ENCODE results near the gene GAB4. TPM values are rescaled to one million over a fixed set of nuclear protein-coding genes. Genes with fewer than 3 reads are reported as not detected.

The GAB4 gene
- total and polyA plus RNA-seq, 8 donors = not detected

DNA sequence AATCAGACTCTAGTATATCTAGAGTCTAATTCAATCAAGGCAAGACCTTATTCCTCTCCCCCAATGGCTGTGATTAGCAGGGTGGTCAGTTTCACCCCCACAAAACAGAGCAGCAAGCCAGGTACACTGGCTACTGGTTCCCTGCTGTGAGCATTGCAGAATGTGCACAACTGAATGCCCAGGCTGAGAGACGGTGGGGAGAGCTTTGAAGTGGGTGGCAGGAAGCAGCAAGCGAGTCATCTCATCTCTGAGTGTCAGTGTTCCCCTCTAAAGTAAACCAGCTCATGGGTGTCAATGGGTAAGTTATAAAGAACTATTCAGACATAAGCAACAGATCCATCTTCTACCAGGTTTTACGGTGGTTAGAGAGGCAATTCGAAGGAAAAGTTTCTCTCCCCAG is 37.6 kb downstream of the GAB4 start:
- no peaks in the 10 kb centered on the region for H3K4me1 ChIP-seq
- no peaks in the 10 kb centered on the region for H3K9me3 ChIP-seq
- no peak overlapping the region for H3K4me3 ChIP-seq
- H3K27me3 ChIP-seq = peaks cover 0 to 31% (median 7%) of the 10 kb centered on the region in 3 donors
- intact Hi-C loops (cut with DNase I; ENCODE audit: low total_unique reads) = no loop called here
- TF ChIP-seq POLR2AphosphoS5 (IDR thresholded peaks at IDR 0.05) (no peak), EP300 (IDR thresholded peaks at IDR 0.05) (no peak), POLR2A (IDR thresholded peaks at IDR 0.05) (no peak)
- TF ChIP-seq, protein P1, sequence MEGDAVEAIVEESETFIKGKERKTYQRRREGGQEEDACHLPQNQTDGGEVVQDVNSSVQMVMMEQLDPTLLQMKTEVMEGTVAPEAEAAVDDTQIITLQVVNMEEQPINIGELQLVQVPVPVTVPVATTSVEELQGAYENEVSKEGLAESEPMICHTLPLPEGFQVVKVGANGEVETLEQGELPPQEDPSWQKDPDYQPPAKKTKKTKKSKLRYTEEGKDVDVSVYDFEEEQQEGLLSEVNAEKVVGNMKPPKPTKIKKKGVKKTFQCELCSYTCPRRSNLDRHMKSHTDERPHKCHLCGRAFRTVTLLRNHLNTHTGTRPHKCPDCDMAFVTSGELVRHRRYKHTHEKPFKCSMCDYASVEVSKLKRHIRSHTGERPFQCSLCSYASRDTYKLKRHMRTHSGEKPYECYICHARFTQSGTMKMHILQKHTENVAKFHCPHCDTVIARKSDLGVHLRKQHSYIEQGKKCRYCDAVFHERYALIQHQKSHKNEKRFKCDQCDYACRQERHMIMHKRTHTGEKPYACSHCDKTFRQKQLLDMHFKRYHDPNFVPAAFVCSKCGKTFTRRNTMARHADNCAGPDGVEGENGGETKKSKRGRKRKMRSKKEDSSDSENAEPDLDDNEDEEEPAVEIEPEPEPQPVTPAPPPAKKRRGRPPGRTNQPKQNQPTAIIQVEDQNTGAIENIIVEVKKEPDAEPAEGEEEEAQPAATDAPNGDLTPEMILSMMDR (IDR thresholded peaks at IDR 0.05) = no peak
- DNase-seq = no peak
- 58 to 70% (median 61%) methylated on average over 4 of the region's 4 CpGs for WGBS, 5 donors
- H3K36me3 ChIP-seq = no peaks in the 10 kb centered on the region
- no peak overlapping the region for H3K27ac ChIP-seq

DNA sequence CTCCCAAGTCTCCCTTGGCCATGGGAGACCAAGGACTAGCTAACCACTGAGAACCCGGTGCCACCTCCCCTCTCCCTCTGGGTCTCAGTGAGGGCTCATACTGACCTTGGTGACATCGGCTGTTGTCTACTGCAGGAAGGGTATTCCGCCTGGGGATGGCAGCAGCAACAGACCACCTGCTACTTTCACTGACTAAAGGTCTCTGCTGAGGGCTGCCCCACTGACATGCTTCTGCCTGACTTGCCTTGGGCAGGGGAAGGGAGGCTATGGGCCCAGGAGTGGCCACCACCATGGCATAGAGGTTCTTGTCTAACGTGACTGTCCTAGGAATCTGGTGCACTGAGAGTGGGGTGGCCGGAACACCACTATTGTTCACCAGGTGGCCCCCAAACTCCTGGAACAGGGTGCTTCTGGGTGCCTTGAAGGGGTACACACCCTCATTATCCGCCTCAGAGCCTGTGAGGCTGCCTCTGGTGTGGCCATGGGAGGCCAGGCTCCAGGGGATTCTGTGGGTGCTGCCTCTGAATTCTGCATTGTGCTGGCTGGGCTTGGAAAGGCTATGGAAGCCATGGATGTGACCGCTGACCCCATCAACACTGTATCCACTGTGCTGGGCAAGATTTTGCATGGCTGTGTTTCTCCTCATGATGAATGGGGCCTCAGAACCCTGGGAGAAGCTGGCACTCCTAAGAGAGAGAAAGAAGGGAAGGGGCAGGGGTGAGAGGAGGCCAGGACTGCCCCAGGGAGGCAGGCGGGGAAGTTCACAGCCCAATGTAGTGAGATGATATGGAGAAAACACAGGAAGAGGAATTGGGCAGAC is 38.3 kb downstream of the GAB4 start:
- no peak overlapping the region for H3K4me3 ChIP-seq
- H3K4me1 ChIP-seq = no peaks in the 10 kb centered on the region
- DNase-seq = peak; percentile 13 to 14
- intact Hi-C loops (cut with DNase I; ENCODE audit: low total_unique reads) = no loop called here
- no peak overlapping the region for H3K27ac ChIP-seq
- TF ChIP-seq EP300 (IDR thresholded peaks at IDR 0.05) = no peak
- TF ChIP-seq POLR2A (IDR thresholded peaks at IDR 0.05) = no peak
- no peak for TF ChIP-seq POLR2AphosphoS5 (IDR thresholded peaks at IDR 0.05)
- TF ChIP-seq, protein P1 (IDR thresholded peaks at IDR 0.05) = no peak
- 66 to 84% (median 81%) methylated on average over 5 to 8 of the region's 8 CpGs for WGBS, 5 donors
- peaks cover 0 to 27% (median 7%) of the 10 kb centered on the region in 3 donors for H3K27me3 ChIP-seq
- no peaks in the 10 kb centered on the region for H3K36me3 ChIP-seq
- H3K9me3 ChIP-seq = no peaks in the 10 kb centered on the region

DNA sequence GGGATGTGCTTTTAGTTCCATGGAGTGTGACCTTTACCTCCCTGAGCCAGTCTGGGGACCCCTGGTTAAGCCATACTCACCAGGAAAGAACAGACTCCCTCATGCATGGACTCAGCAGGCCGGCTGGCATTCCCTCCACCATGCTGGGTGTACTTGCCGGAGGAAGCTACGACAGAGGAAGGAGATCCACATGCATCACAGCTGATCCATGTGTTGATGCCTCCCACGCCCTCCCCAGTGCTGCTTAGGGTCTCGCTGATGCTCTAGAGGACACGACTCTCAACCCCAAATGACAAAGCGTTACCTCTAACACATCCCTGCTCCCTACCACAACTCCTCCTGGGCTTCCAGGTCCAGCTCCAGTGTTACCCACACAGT is 39.8 kb downstream of the GAB4 start:
- DNase-seq = no peak
- intact Hi-C loops (cut with DNase I; ENCODE audit: low total_unique reads) = no loop called here
- Histone ChIP-seq H3K36me3 (no peaks in the 10 kb centered on the region), H3K4me1 (no peaks in the 10 kb centered on the region), H3K27ac (no peak overlapping the region), H3K27me3 (peaks cover 0 to 16% (median 3%) of the 10 kb centered on the region in 3 donors), H3K4me3 (no peak overlapping the region), H3K9me3 (no peaks in the 10 kb centered on the region)
- WGBS, 5 donors = 77 to 92% (median 84%) methylated on average over 7 of the region's 7 CpGs
- TF ChIP-seq POLR2AphosphoS5 (IDR thresholded peaks at IDR 0.05) = no peak
- TF ChIP-seq, protein P1 (IDR thresholded peaks at IDR 0.05) = no peak
- no peak for TF ChIP-seq EP300 (IDR thresholded peaks at IDR 0.05)
- no peak for TF ChIP-seq POLR2A (IDR thresholded peaks at IDR 0.05)

DNA sequence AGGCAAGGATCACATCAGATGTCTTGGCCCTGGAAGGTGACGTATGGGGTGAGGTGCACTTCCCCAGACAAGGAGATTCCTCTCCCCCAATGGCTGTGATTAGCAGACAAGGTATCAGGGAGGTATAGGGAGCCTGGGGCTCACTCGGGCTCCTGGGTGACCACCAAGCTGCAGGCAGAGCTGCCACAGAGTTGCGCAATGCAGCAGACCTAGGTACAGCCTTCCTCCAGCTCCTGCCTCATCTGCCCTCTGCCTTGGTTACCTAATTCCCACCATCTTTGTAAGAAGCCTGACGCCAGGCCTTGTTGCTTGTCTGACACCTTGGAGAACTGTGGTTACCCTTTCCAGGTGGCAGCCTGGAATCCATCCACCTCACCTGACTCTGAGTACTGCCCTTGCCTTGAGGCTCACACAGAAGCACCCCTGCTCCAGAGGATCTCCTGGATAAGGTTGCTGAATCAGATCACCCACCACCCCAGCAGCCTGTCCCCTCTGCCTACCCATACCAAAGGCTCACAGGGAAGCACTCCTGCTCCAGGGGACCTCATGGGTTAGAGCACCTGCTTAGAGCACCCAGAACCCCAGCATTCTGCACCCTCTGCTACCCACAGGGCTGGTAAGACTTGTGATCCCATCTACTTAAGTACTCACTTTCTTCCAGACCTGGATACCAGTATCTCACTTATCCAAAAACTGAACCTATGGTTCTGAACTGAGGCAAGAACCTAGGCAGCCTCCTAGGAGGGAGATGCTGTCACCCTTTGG is 40.4 kb downstream of the GAB4 start:
- DNase-seq = no peak
- intact Hi-C loops (cut with DNase I; ENCODE audit: low total_unique reads) = no loop called here
- Histone ChIP-seq H3K36me3 (no peaks in the 10 kb centered on the region), H3K4me3 (no peak overlapping the region), H3K4me1 (no peaks in the 10 kb centered on the region), H3K27me3 (peaks cover 0 to 12% (median 3%) of the 10 kb centered on the region in 3 donors), H3K9me3 (no peaks in the 10 kb centered on the region), H3K27ac (no peak overlapping the region)
- 43 to 84% (median 78%) methylated on average over 1 to 4 of the region's 4 CpGs for WGBS, 5 donors
- TF ChIP-seq EP300 (IDR thresholded peaks at IDR 0.05) = no peak
- TF ChIP-seq, protein P1 (IDR thresholded peaks at IDR 0.05) = no peak
- TF ChIP-seq POLR2AphosphoS5 (IDR thresholded peaks at IDR 0.05) = no peak
- no peak for TF ChIP-seq POLR2A (IDR thresholded peaks at IDR 0.05)

All from stomach (tissue), 9 donors.